Prostate gland (tissue), 2 donors: ENCODE results near the gene EML3. TPM values are rescaled to one million over a fixed set of nuclear protein-coding genes. Genes with fewer than 3 reads are reported as not detected.

Experiments
- DNase-seq: peaks from one replicate; pipeline ENCODE4 v3.0.0-alpha.2; 2019; ENCODE audit warnings: low spot score
- H3K27ac ChIP-seq, 2 donors: fragments of 200-600 bp; sonication (generic); 2 replicates each; pipeline ENCODE4 v1.5.1; 2017 to 2019
- H3K27me3 ChIP-seq: fragments of 200-600 bp; sonication (generic); replicated peaks from 2 replicates; pipeline ENCODE4 v1.5.1; 2019; ENCODE audit not compliant: insufficient read depth
- H3K36me3 ChIP-seq, 2 donors: fragments of 200-600 bp; sonication (generic); 1 replicate in 1 of 2; 2 replicates in 1 of 2; pipeline versions ENCODE4 v1.5.1 to v1.8.1; 2017 to 2019
- H3K4me1 ChIP-seq: fragments of 200-600 bp; sonication (generic); replicated peaks from 2 replicates; pipeline ENCODE4 v1.5.1; 2019
- H3K4me3 ChIP-seq, 2 donors: fragments of 200-600 bp; sonication (generic); 2 replicates each; pipeline ENCODE4 v1.5.1; 2017 to 2019
- H3K9me3 ChIP-seq: fragments of 200-600 bp; sonication (generic); 2 replicates; pipeline ENCODE4 v1.5.1; 2017
- CTCF ChIP-seq, 4 experiments: fragments of 200-600 bp in 2 of 4; fragments of 450-650 bp in 2 of 4; sonication (generic) in 2 of 4; IDR thresholded peaks; 1 replicate in 3 of 4; 2 replicates in 1 of 4; pipeline ENCODE4 v1.5.1; 2016 to 2019; ENCODE audit warnings: antibody characterized with exemption in 4 of 4, mild to moderate bottlenecking in 2 of 4, moderate library complexity in 2 of 4
- POLR2A ChIP-seq: fragments of 450-650 bp; IDR thresholded peaks from one replicate; pipeline ENCODE4 v1.6.1; 2016; ENCODE audit warnings: antibody characterized with exemption, mild to moderate bottlenecking
- POLR2AphosphoS5 ChIP-seq: sonication (generic); formaldehyde crosslinking; IDR thresholded peaks from one replicate; pipeline ENCODE4 v1.6.1; 2017; ENCODE audit warnings: antibody characterized with exemption
- WGBS: methylation state at CpG from one replicate; pipeline ENCODE4 v1.1.5; 2018; 5-methylcytosine and 5-hydroxymethylcytosine counted together
- intact Hi-C: fragments of 100-400 bp; cut with DNase I; formaldehyde crosslinking; loops from one replicate; pipeline ENCODE4 v1.14.2; 2022
- total RNA-seq, 2 donors: library from RNA; depleted of rRNA; stranded (reverse); fragments of >200 nt; gene quantifications; one replicate each; pipeline ENCODE4 v1.1.0, GENCODE V29; 2016

EML3 gene
- total RNA-seq, 2 donors from 2014 or later, result 50.2 to 80.1 TPM

GRCh38 chr11:62556108-62556874 is 56.3 kb downstream of the EML3 start:
- Histone ChIP-seq H3K4me1 (peaks cover 47% of the 10 kb centered on the region), H3K4me3 (no peak overlapping the region), H3K36me3 (peaks cover 3 to 7% of the 10 kb centered on the region in 2 donors), H3K27me3 (no peaks in the 10 kb centered on the region), H3K9me3 (no peaks in the 10 kb centered on the region), H3K27ac (peak overlapping the region; percentile 91 to 93)
- peak; percentile 87 for DNase-seq
- peak; percentile 66 for TF ChIP-seq POLR2AphosphoS5
- peak in 1 of 4 experiments; percentile 22 for TF ChIP-seq CTCF (IDR thresholded peaks at IDR 0.05)
- TF ChIP-seq POLR2A, result peak; percentile 14
- intact Hi-C loops, result no loop called here
- 9% methylated on average over 14 of the region's 14 CpGs for WGBS

- Histone ChIP-seq H3K4me1 (peaks cover 47% of the 10 kb centered on the region), H3K4me3 (no peak overlapping the region), H3K27ac (peak overlapping the region; percentile 91 to 93), H3K9me3 (no peaks in the 10 kb centered on the region), H3K36me3 (peaks cover 3 to 7% of the 10 kb centered on the region in 2 donors), H3K27me3 (no peaks in the 10 kb centered on the region)
- 6% methylated on average over 4 of the region's 4 CpGs for WGBS
- intact Hi-C loops, result no loop called here
- DNase-seq, result peak; percentile 48
- TF ChIP-seq POLR2AphosphoS5 (no peak), POLR2A (no peak), CTCF (IDR thresholded peaks at IDR 0.05) (peak in 1 of 4 experiments; percentile 6)
Observed at GRCh38 chr11:62555464-62556107, 57.0 kb downstream of the EML3 start.

- Histone ChIP-seq H3K27me3 (no peaks in the 10 kb centered on the region), H3K36me3 (peaks cover under 1 to 2% of the 10 kb centered on the region in 2 donors), H3K27ac (peak overlapping the region; percentile 91 to 93), H3K4me3 (no peak overlapping the region), H3K9me3 (no peaks in the 10 kb centered on the region), H3K4me1 (peaks cover 48% of the 10 kb centered on the region)
- 65% methylated on average over 7 of the region's 7 CpGs for WGBS
- no peak for TF ChIP-seq CTCF (IDR thresholded peaks at IDR 0.05)
- TF ChIP-seq POLR2AphosphoS5, result peak; percentile 35
- peak; percentile 80 for DNase-seq
- intact Hi-C loops, result no loop called here
Observed at GRCh38 chr11:62554387-62555167, 58.0 kb downstream of the EML3 start.

GRCh38 chr11:62553839-62554361 is 58.7 kb downstream of the EML3 start:
- H3K4me1 ChIP-seq, result peaks cover 54% of the 10 kb centered on the region
- TF ChIP-seq POLR2AphosphoS5, result no peak
- no peak for TF ChIP-seq CTCF (IDR thresholded peaks at IDR 0.05)
- no peak for TF ChIP-seq POLR2A
- intact Hi-C loops, result no loop called here
- no peak for DNase-seq
- WGBS, result 63% methylated on average over 8 of the region's 8 CpGs
- H3K27me3 ChIP-seq, result no peaks in the 10 kb centered on the region
- H3K27ac ChIP-seq, result peak overlapping the region; percentile 91 to 93
- H3K36me3 ChIP-seq, result no peaks in the 10 kb centered on the region
- no peak overlapping the region for H3K4me3 ChIP-seq
- no peaks in the 10 kb centered on the region for H3K9me3 ChIP-seq
